ENCODE data around the gene MYO18B. TPM values are rescaled to one million over a fixed set of nuclear protein-coding genes. Genes with fewer than 3 reads are reported as not detected.

Gene MYO18B
- total RNA-seq, 1 donor from 2014 or later: 0.07 TPM

- H3K27ac Mint-ChIP-seq: no peak overlapping the region
- H3K36me3 Mint-ChIP-seq: no peaks in the 10 kb centered on the region
- H3K9me3 Mint-ChIP-seq: peaks cover 5% of the 10 kb centered on the region
- no peak overlapping the region for H3K4me3 Mint-ChIP-seq
- TF ChIP-seq, protein P1, sequence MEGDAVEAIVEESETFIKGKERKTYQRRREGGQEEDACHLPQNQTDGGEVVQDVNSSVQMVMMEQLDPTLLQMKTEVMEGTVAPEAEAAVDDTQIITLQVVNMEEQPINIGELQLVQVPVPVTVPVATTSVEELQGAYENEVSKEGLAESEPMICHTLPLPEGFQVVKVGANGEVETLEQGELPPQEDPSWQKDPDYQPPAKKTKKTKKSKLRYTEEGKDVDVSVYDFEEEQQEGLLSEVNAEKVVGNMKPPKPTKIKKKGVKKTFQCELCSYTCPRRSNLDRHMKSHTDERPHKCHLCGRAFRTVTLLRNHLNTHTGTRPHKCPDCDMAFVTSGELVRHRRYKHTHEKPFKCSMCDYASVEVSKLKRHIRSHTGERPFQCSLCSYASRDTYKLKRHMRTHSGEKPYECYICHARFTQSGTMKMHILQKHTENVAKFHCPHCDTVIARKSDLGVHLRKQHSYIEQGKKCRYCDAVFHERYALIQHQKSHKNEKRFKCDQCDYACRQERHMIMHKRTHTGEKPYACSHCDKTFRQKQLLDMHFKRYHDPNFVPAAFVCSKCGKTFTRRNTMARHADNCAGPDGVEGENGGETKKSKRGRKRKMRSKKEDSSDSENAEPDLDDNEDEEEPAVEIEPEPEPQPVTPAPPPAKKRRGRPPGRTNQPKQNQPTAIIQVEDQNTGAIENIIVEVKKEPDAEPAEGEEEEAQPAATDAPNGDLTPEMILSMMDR (IDR thresholded peaks at IDR 0.05; ENCODE audit: unreplicated experiment): no peak
- H3K27me3 Mint-ChIP-seq (ENCODE audit: low read depth): peaks cover 50% of the 10 kb centered on the region
- no peak for DNase-seq (ENCODE audit: low spot score in 2 of 2, unreplicated experiment in 2 of 2)
- H3K4me1 Mint-ChIP-seq: no peaks in the 10 kb centered on the region
These were observed 158.4 kb downstream of the MYO18B start for GRCh38 chr22:25900390-25900789.

- TF ChIP-seq, protein P1 (IDR thresholded peaks at IDR 0.05; ENCODE audit: unreplicated experiment): no peak
- H3K27me3 Mint-ChIP-seq (ENCODE audit: low read depth): peaks cover 46% of the 10 kb centered on the region
- H3K4me3 Mint-ChIP-seq: no peak overlapping the region
- H3K9me3 Mint-ChIP-seq: peaks cover 5% of the 10 kb centered on the region
- H3K36me3 Mint-ChIP-seq: no peaks in the 10 kb centered on the region
- no peak for DNase-seq (ENCODE audit: low spot score in 2 of 2, unreplicated experiment in 2 of 2)
- H3K4me1 Mint-ChIP-seq: no peaks in the 10 kb centered on the region
- no peak overlapping the region for H3K27ac Mint-ChIP-seq
These were observed 158.9 kb downstream of the MYO18B start for GRCh38 chr22:25900880-25901279.

- H3K4me1 Mint-ChIP-seq: no peaks in the 10 kb centered on the region
- no peak overlapping the region for H3K27ac Mint-ChIP-seq
- DNase-seq (ENCODE audit: low spot score in 2 of 2, unreplicated experiment in 2 of 2): no peak
- H3K36me3 Mint-ChIP-seq: no peaks in the 10 kb centered on the region
- peaks cover 41% of the 10 kb centered on the region for H3K27me3 Mint-ChIP-seq (ENCODE audit: low read depth)
- peaks cover 5% of the 10 kb centered on the region for H3K9me3 Mint-ChIP-seq
- TF ChIP-seq, protein P1 (IDR thresholded peaks at IDR 0.05; ENCODE audit: unreplicated experiment): no peak
- no peak overlapping the region for H3K4me3 Mint-ChIP-seq
These were observed 160.4 kb downstream of the MYO18B start for GRCh38 chr22:25902402-25902801.

DNA sequence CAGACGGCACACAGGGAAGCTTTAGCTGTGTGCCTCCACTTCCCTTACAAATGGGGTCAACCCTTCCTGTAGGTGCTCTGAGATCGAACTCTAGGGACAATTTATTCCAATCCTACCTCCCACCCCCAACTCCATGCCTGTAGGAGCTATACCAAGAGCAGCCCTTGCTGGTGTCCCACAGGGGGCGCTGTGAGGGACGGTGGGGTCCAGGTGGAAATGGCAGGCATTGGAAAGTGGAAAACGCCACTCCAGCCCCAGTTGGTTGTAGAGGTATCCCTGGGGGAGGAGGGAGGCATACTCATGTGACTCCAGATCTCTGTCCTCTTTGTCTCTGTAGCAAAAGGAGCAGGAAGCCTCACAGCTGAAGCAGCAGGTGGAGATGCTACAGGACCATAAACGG is 161.3 kb downstream of the MYO18B start:
- no peak overlapping the region for H3K4me3 Mint-ChIP-seq
- H3K4me1 Mint-ChIP-seq: no peaks in the 10 kb centered on the region
- TF ChIP-seq, protein P1 (IDR thresholded peaks at IDR 0.05; ENCODE audit: unreplicated experiment): peak; percentile 32
- peaks cover 46% of the 10 kb centered on the region for H3K27me3 Mint-ChIP-seq (ENCODE audit: low read depth)
- DNase-seq (ENCODE audit: low spot score in 2 of 2, unreplicated experiment in 2 of 2): no peak
- H3K9me3 Mint-ChIP-seq: peaks cover 5% of the 10 kb centered on the region
- H3K36me3 Mint-ChIP-seq: no peaks in the 10 kb centered on the region
- no peak overlapping the region for H3K27ac Mint-ChIP-seq

GRCh38 chr22:25908212-25908611 is 166.2 kb downstream of the MYO18B start:
- no peak for DNase-seq (ENCODE audit: low spot score in 2 of 2, unreplicated experiment in 2 of 2)
- TF ChIP-seq, protein P1 (IDR thresholded peaks at IDR 0.05; ENCODE audit: unreplicated experiment): no peak
- Mint-ChIP-seq H3K4me3 (no peak overlapping the region), H3K9me3 (peaks cover 5% of the 10 kb centered on the region), H3K27me3 (ENCODE audit: low read depth) (peaks cover 73% of the 10 kb centered on the region), H3K36me3 (no peaks in the 10 kb centered on the region), H3K27ac (no peak overlapping the region), H3K4me1 (no peaks in the 10 kb centered on the region)

DNA sequence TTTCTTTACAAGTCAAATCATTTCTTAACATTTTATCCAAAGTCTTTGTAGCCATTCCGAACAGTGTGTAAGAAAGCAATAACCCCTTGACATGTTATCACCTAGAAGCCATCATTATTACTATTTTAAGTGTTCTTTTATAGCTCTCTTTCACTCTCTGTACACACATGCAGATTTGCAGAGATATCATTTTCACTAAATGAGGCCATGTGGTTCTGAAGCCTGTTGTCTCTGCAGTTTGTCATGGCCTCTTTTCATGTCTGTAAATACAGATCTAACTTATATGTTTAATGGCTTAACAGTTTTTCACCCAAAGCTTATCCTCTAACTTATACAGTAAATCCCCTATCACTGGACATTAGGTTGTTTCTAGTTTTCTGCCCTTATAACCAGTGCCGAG is 166.8 kb downstream of the MYO18B start:
- DNase-seq (ENCODE audit: low spot score in 2 of 2, unreplicated experiment in 2 of 2): no peak
- H3K9me3 Mint-ChIP-seq: peaks cover 5% of the 10 kb centered on the region
- no peak overlapping the region for H3K4me3 Mint-ChIP-seq
- no peaks in the 10 kb centered on the region for H3K4me1 Mint-ChIP-seq
- TF ChIP-seq, protein P1 (IDR thresholded peaks at IDR 0.05; ENCODE audit: unreplicated experiment): no peak
- H3K27me3 Mint-ChIP-seq (ENCODE audit: low read depth): peaks cover 74% of the 10 kb centered on the region
- no peaks in the 10 kb centered on the region for H3K36me3 Mint-ChIP-seq
- H3K27ac Mint-ChIP-seq: no peak overlapping the region

Data from mesothelial cell of epicardium (in vitro differentiated cells).